Dedifferentiated amniotic fluid mesenchymal stem cell (primary cell): Measurements from ENCODE around the gene PRR11.
"Not testable (repeated sequence)": the region's sequence is repeated elsewhere in the genome, so short reads cannot be mapped to it uniquely, and the experiment has no call there.

Experiments
- DNase-seq: peaks from one replicate; pipeline ENCODE4 v3.0.0-alpha.2; 2016; ENCODE audit errors: extremely low spot score

Gene PRR11

DNA sequence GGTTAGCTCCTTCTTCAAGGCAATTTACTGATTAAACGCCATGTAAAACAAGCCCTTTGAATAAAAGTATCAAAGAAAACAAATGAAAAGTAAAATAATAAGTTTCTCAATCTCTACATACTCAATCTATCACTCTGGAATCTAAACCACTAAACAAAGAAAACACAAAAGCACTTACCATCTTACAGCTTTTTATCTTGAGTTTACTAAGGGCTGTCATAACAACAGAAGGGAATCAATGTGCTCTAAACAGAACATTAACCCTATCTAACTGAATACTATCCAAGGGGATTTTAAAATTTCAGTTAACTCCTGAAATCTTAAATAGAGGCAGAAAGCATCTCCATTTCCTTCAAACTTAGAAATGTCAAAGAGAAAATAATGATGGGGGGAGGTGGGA, 4.0 kb upstream of the PRR11 start:
- DNase-seq, result no peak

DNA sequence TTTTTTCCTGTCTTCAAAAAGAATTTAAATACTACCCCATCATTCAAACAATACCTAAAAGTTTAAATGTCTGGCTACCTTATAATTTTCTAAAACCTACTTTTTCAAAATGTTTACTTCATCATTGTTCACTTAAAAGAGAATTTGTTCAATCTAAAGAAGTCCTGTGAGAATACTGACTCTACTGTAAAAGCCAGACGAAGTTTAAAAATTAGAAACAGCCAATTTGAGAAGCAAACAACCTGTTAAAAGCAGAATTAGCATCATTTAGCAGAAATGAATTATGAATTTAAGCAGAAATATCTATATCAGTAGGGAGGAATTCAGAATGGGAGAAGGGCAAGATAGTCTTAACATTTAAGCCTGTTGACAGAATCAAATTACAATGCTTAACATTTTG, 2.6 kb upstream of the PRR11 start:
- DNase-seq, result no peak

GRCh38 chr17:59154292-59154720, 1.2 kb upstream of the PRR11 start:
- DNase-seq, result no peak

GRCh38 chr17:59154721-59155438, 666 bp upstream of the PRR11 start, which contains the start of gene SKA2:
Gene SKA2, minus strand, starts transcription at chr17:59155186. Its CDS starts 23 bp downstream, at chr17:59155163.
- DNase-seq, result peak; percentile 100

GRCh38 chr17:59160157-59161025, 4.8 kb downstream of the PRR11 start:
- no peak for DNase-seq

- no peak for DNase-seq
Observed at GRCh38 chr17:59161477-59161876, 5.9 kb downstream of the PRR11 start.

GRCh38 chr17:59165933-59166342, 10.4 kb downstream of the PRR11 start:
- no peak for DNase-seq

- DNase-seq, result no peak
Observed at GRCh38 chr17:59167571-59168001, 12.0 kb downstream of the PRR11 start.

- no peak for DNase-seq
Observed at GRCh38 chr17:59172436-59173004, 17.0 kb downstream of the PRR11 start.

GRCh38 chr17:59174671-59175070, 19.1 kb downstream of the PRR11 start:
- no peak for DNase-seq

DNA sequence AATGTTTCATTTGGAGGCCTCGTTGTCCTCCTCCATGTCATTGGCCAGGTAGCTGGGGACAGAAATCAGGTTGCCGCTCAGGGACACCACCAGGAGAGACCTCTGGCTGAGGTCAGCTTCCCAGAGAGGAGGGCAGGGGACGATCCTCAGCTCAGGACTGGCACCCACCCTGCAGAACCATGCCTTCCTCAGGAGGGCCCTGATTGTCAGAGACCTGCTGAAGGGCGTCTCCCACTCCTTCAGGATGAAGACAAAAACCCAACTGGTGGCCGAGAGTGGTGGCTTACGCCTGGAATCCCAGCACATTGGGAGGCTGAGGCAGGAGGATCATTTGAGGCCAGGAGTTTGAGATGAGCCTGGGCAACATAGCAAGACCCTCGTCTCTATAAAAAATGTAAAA, 19.5 kb downstream of the PRR11 start:
- DNase-seq, result no peak

DNA sequence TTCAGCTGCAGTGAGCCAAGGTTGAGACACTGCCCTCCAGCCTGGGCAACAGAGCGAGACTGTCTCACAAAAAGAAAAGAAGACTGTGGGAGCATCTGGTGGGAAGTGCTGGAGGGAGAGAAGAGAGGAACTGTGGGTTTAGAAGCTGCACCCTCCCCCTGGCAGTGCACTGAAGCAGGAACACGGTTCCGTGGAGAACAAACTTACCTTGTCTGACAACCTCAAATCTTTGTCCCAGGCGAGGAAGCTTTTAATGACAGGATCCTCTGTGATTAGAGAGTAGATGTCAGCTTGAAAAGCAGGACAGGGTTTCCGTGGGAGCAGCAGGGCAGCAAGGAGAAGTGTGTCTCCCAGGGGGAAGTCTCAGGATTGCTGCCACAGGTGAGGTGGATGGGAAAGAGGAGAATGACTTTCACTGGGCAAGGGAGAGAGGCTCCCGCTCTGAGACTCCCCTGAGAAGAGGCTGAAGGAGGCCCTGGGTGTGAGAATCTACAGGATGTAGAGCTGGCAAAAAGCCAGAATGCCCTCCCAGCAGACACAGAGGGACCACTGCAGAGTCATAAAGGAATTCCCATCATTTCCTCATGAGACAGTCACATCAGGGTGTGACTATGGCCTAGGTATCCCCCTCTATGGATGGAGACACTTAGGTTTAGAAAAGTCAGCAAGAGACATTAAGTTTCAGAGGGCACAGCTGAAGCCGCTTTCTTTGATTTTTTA, 22.9 kb downstream of the PRR11 start:
- DNase-seq, result no peak

DNA sequence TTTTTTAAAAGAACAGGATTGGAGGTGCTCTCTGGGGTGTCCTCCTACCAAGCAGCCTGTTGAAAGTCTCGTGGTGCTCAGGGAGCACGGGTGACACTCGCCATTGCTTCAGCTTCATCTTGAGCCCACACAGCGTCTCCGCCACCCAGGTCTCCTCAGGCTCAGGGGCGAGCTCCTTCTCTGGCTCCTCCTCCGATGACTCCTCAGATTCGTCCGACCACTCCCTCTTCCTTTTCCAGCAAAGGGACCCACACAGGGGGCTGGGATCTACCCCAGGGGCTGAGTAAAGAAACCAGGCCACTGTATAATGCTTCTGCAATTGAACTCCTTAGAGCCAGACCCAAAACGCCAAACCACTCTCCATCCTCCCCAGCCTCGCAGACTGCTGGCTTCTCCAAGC, 24.1 kb downstream of the PRR11 start:
- not testable (repeated sequence) for DNase-seq

DNA sequence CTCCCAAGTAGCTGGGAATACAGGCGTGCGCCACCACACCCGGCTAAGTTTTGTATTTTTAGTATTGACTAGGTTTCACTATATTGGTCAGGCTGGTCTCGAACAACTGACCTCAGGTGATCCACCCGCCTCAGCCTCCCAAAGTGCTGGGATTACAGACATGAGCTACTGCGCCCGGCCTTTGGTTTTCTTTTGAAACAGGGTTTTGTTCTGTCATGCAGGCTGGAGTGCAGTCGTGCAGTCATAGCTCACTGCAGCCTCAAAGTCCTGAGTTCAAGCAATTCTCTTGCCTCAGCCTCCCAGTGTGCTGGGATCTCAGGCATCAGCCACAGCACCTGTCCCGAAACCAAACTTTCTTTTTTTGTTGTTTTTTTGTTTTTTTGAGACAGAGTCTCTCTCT, 25.1 kb downstream of the PRR11 start:
- DNase-seq, result no peak

DNA sequence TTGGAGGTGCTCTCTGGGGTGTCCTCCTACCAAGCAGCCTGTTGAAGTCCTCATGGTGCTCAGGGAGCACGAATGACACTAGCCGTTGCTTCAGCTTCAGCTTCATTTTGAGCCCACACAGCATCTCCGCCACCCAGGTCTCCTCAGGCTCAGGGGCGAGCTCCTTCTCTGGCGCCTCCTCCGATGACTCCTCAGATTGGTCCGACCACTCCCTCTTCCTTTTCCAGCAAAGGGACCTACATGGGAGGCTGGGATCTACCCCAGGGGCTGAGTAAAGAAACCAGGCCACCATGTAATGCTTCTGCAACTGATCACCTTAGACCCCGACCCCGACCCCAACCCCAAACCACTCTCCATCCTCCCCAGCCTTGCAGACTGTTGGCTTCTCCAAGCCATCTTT, 25.9 kb downstream of the PRR11 start:
- DNase-seq, result no peak

GRCh38 chr17:59185997-59186396, 30.5 kb downstream of the PRR11 start:
- DNase-seq, result no peak

DNA sequence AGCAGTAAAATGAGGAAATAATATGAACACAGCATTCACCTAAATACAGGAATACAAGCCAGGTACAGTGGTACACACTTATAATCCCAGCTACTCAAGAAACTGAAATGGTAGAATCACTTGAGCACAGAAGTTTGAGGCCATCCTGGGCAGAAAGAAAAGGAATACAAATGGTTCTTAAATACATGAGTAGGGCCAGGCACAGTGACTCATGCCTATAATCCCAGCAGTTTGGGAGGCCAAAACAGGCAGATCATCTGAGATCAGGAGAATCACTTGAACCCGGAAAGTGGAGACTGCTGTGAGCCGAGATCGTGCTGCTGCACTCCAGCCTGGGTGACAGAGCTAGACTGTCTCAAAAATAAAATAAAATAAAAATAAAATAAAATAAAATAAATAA, 31.3 kb downstream of the PRR11 start:
- no peak for DNase-seq

GRCh38 chr17:59190806-59191205, 35.3 kb downstream of the PRR11 start:
- no peak for DNase-seq

- DNase-seq, result no peak
Observed at GRCh38 chr17:59193336-59193862, 37.9 kb downstream of the PRR11 start.

- no peak for DNase-seq
Observed at GRCh38 chr17:59199398-59199797, 43.9 kb downstream of the PRR11 start.

DNA sequence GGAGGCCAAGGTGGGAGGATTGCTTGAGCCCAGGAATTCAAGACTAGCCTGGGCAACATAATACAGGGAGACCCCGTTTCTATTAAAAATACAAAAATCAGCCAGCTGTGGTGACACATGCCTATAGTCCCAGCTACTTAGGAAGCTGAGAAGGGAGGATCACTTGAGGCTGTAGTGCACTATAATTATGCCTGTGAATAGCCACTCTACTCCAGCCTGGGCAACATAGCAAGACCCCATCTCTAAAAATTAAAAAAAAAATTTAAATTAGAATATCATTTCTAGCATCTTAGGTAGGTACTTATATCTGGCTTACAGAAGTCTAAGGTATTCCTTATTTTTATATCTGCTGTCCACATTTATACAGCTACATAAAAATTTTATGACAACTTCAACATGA, 46.8 kb downstream of the PRR11 start:
- no peak for DNase-seq

- no peak for DNase-seq
Observed at GRCh38 chr17:59219370-59219769, 63.8 kb downstream of the PRR11 start.
